Fibroblast of lung (primary cell): ENCODE data around the gene ZBTB16. TPM values are rescaled to one million over a fixed set of nuclear protein-coding genes. Genes with fewer than 3 reads are reported as not detected.

ENCODE experiments used
- DNase-seq, 2 donors: peaks; one replicate each; pipeline versions ENCODE4 v3.0.0 to v3.0.0-alpha.2; 2010; ENCODE audit warnings: low read depth in 2 of 2
- H2AFZ ChIP-seq: 2 replicates; pipeline ENCODE4 v1.5.1; 2012; ENCODE audit warnings: low read length, control low read depth, inconsistent platforms
- H3K27ac ChIP-seq: 2 replicates; pipeline ENCODE4 v1.5.1; 2011; ENCODE audit warnings: low read length, control low read depth; ENCODE audit not compliant: insufficient read depth
- H3K27me3 ChIP-seq: 2 replicates; pipeline ENCODE4 v1.5.1; 2011; ENCODE audit warnings: mild to moderate bottlenecking, low read length; ENCODE audit not compliant: control insufficient read depth, insufficient read depth
- H3K36me3 ChIP-seq: 2 replicates; pipeline ENCODE4 v1.5.1; 2011; ENCODE audit warnings: low read length; ENCODE audit not compliant: control insufficient read depth, insufficient read depth
- H3K4me1 ChIP-seq: 2 replicates; pipeline ENCODE4 v1.5.1; 2011; ENCODE audit warnings: low read length; ENCODE audit not compliant: control insufficient read depth, insufficient read depth; ENCODE audit errors: extremely low read depth
- H3K4me2 ChIP-seq: 2 replicates; pipeline ENCODE4 v1.5.1; 2011; ENCODE audit warnings: low read length, control low read depth; ENCODE audit not compliant: insufficient read depth; ENCODE audit errors: extremely low read depth
- H3K4me3 ChIP-seq, 4 experiments: fragments of 200-600 bp in 1 of 4; sonication (generic) in 1 of 4; replicated peaks in 1 of 4; 2 replicates each; pipeline ENCODE4 v1.5.1; 2011 to 2016; ENCODE audit warnings: low read length in 4 of 4, low read depth in 3 of 4, mild to moderate bottlenecking in 3 of 4, control low read depth in 2 of 4, inconsistent platforms in 1 of 4, mixed read lengths in 1 of 4; ENCODE audit not compliant: insufficient read depth in 1 of 4; ENCODE audit errors: control extremely low read depth in 1 of 4
- H3K79me2 ChIP-seq: 2 replicates; pipeline ENCODE4 v1.5.1; 2012; ENCODE audit warnings: mild to moderate bottlenecking, low read length, inconsistent platforms; ENCODE audit not compliant: control insufficient read depth, insufficient read depth
- H3K9ac ChIP-seq: 2 replicates; pipeline ENCODE4 v1.5.1; 2011; ENCODE audit warnings: mild to moderate bottlenecking, low read length, control low read depth; ENCODE audit not compliant: insufficient read depth
- H3K9me3 ChIP-seq: 2 replicates; pipeline ENCODE4 v1.5.1; 2012; ENCODE audit warnings: low read depth, low read length; ENCODE audit not compliant: control insufficient read depth, insufficient read depth
- H4K20me1 ChIP-seq: 2 replicates; pipeline ENCODE4 v1.5.1; 2011; ENCODE audit warnings: low read length; ENCODE audit not compliant: control insufficient read depth, insufficient read depth; ENCODE audit errors: extremely low read depth
- CTCF ChIP-seq, 2 donors: IDR thresholded peaks in 1 of 2; conservative IDR thresholded peaks in 1 of 2; 1 replicate in 1 of 2; 2 replicates in 1 of 2; pipeline ENCODE4 v1.5.1; 2011 to 2012; ENCODE audit warnings: low read length in 2 of 2, control low read depth in 1 of 2, inconsistent platforms in 1 of 2, low read depth in 1 of 2, mild to moderate bottlenecking in 1 of 2
- EZH2 ChIP-seq: IDR thresholded peaks from 2 replicates; pipeline ENCODE4 v1.5.1; 2012; ENCODE audit warnings: low read length, control low read depth, mild to moderate bottlenecking; ENCODE audit errors: missing control alignments
- polyA plus RNA-seq, 2 donors: library from polyadenylated mRNA; depleted of rRNA in 1 of 2; stranded (reverse) in 1 of 2; unstranded in 1 of 2; fragments of >200 nt; gene quantifications; 2 replicates each; pipeline ENCODE4 v1.2.1, GENCODE V29; 2011 to 2012; ENCODE audit warnings: missing spikeins in 1 of 2
- total RNA-seq: library from RNA; depleted of rRNA; stranded (reverse); fragments of >200 nt; gene quantifications from 2 replicates; pipeline ENCODE4 v1.2.1, GENCODE V29; 2014

ZBTB16 gene
- total and polyA plus RNA-seq, 2 donors (not counting 1 experiment from before 2014, with no cell fraction given) = not detected

- Histone ChIP-seq H4K20me1 (no peaks in the 10 kb centered on the region), H3K27ac (no peak overlapping the region), H2AFZ (no peak overlapping the region), H3K79me2 (no peaks in the 10 kb centered on the region), H3K9ac (no peak overlapping the region), H3K27me3 (peaks cover 27% of the 10 kb centered on the region), H3K4me1 (no peaks in the 10 kb centered on the region), H3K36me3 (no peaks in the 10 kb centered on the region), H3K4me3 (peak overlapping the region in 3 of 4 experiments; percentile 55 to 82 (median 56)), H3K9me3 (no peaks in the 10 kb centered on the region), H3K4me2 (peak overlapping the region; percentile 68)
- TF ChIP-seq CTCF (conservative IDR thresholded peaks at IDR 0.05 in 1 of 2, IDR thresholded peaks at IDR 0.05 in 1 of 2; ENCODE audit: low read depth in 1 of 2, low read length in 2 of 2) = no peak
- TF ChIP-seq EZH2 = peak; percentile 8
- DNase-seq = peak in 1 of 2 donors; percentile 53
Measured at GRCh38 chr11:114059984-114060391, 477 bp downstream of the ZBTB16 start.

- Histone ChIP-seq H2AFZ (peak overlapping the region; percentile 41), H3K79me2 (no peaks in the 10 kb centered on the region), H3K9ac (no peak overlapping the region), H3K27me3 (peaks cover 27% of the 10 kb centered on the region), H3K4me1 (no peaks in the 10 kb centered on the region), H3K4me2 (peak overlapping the region; percentile 68), H3K36me3 (no peaks in the 10 kb centered on the region), H3K27ac (no peak overlapping the region), H4K20me1 (no peaks in the 10 kb centered on the region), H3K9me3 (no peaks in the 10 kb centered on the region), H3K4me3 (peak overlapping the region; percentile 45 to 82 (median 56))
- no peak for TF ChIP-seq CTCF (conservative IDR thresholded peaks at IDR 0.05 in 1 of 2, IDR thresholded peaks at IDR 0.05 in 1 of 2; ENCODE audit: low read depth in 1 of 2, low read length in 2 of 2)
- TF ChIP-seq EZH2 = peak; percentile 7
- peak in 1 of 2 donors; percentile 21 for DNase-seq
Measured at GRCh38 chr11:114060392-114061047, 1.0 kb downstream of the ZBTB16 start.

GRCh38 chr11:114061048-114061680, 1.7 kb downstream of the ZBTB16 start:
- Histone ChIP-seq H3K4me1 (no peaks in the 10 kb centered on the region), H3K36me3 (no peaks in the 10 kb centered on the region), H3K79me2 (no peaks in the 10 kb centered on the region), H3K4me2 (peak overlapping the region; percentile 68), H3K27me3 (peaks cover 27% of the 10 kb centered on the region), H3K9ac (no peak overlapping the region), H3K27ac (no peak overlapping the region), H4K20me1 (no peaks in the 10 kb centered on the region), H2AFZ (peak overlapping the region; percentile 41), H3K4me3 (peak overlapping the region; percentile 45 to 82 (median 56)), H3K9me3 (no peaks in the 10 kb centered on the region)
- peak in 1 of 2 donors; percentile 68 for DNase-seq
- no peak for TF ChIP-seq CTCF (conservative IDR thresholded peaks at IDR 0.05 in 1 of 2, IDR thresholded peaks at IDR 0.05 in 1 of 2; ENCODE audit: low read depth in 1 of 2, low read length in 2 of 2)
- peak; percentile 55 for TF ChIP-seq EZH2
